H7 (cell line): ENCODE data around the gene EFCC1. TPM values are rescaled to one million over a fixed set of nuclear protein-coding genes. Genes with fewer than 3 reads are reported as not detected.

Source experiments
- DNase-seq: peaks from one replicate; pipeline ENCODE4 v3.0.0; 2012
- H3K27me3 ChIP-seq: 2 replicates; pipeline ENCODE4 v1.6.0; 2011; ENCODE audit warnings: mild to moderate bottlenecking, low read length; ENCODE audit not compliant: control insufficient read depth, insufficient read depth
- H3K36me3 ChIP-seq: replicated peaks from 2 replicates; pipeline ENCODE4 v1.5.1; 2011; ENCODE audit warnings: low read length; ENCODE audit not compliant: control insufficient read depth, insufficient read depth
- H3K4me3 ChIP-seq: 2 replicates; pipeline ENCODE4 v1.5.1; 2011; ENCODE audit warnings: low read depth, mild to moderate bottlenecking, control low read depth, low read length, moderate library complexity; ENCODE audit not compliant: insufficient read depth
- total RNA-seq: library from RNA; depleted of rRNA; stranded (reverse); fragments of >200 nt; shearing (Covaris generic); gene quantifications from 2 replicates; pipeline ENCODE4 v1.2.3, GENCODE V29; 2014; rRNA removed

The EFCC1 gene, protein sequence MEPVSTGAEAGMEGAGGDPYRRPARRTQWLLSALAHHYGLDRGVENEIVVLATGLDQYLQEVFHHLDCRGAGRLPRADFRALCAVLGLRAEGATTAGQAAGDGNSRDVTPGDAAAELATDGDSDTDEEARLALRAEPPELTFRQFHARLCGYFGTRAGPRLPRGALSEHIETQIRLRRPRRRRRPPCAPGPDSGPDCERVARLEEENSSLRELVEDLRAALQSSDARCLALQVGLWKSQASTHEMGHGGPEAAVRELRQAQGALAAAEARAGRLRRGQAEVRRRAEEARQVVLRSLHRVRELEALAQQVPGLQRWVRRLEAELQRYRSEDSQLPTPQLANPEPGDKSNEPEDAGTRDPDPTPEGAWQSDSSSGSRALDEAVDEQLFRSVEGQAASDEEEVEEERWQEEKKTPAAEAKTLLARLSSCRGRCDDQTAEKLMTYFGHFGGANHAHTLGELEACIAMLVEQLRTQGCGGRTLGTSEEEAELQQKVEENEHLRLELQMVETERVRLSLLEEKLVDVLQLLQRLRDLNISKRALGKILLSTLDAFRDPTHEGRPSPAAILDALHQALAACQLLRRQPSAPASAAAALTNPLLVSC
- 0.21 and 0.81 TPM in 2 replicates for total RNA-seq

DNA sequence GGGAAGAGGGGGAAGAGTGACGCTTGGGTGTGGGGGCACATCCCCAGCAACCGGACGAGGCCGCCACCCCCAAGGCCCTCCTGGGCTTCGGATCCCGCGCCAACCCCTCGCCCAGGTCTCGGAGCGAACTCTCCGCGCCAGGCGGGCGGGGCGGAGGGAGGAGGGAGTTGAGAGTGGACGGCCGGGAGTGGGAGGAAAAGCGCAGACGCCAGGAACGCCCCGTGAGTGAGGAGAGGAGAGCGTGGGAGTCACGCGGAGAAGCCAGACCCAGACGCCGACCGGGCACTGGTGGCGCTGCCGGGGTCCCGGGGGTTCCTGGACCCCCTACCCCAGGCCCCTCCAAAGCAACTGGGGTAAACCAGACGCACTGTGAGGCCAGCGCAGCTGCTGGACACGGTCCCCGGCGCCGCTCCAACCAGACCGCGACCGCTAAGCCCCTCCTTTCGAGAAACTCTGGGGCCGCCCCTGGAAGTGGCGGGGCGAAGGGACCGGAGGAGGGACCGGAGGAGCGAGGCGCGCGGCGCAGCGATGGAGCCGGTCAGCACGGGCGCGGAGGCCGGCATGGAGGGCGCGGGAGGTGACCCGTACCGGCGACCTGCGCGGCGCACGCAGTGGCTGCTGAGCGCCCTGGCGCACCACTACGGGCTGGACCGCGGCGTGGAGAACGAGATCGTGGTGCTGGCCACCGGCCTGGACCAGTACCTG lies at the start of gene EFCC1:
Gene EFCC1 (plus strand): TSS at position 204 of the 705 bp plus-strand sequence. CDS start 325 bp downstream, at position 529.
- no peaks in the 10 kb centered on the region for H3K36me3 ChIP-seq
- peak; percentile 91 for DNase-seq
- H3K4me3 ChIP-seq, result peak within 1 kb of the TSS; percentile 69
- peaks cover 56% of the 10 kb centered on the region for H3K27me3 ChIP-seq

DNA sequence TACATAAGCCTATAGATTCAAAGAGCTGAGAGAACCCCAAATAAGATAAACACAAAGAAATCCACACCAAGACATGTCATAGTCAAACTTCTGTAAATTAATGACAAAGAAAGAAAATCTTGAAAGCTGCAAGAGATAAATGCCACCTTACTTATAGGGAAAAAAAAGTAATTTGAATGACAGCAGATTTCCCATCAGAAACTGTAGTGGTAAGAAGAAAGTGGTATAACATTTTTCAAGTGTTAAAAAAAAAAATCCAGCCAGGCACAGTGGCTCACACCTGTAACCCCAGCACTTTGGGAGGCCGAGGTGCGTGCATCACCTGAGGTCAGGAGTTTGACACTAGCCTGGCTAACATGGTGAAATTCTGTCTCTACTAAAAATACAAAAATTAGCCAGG lies 44.7 kb upstream of the EFCC1 start:
- H3K36me3 ChIP-seq, result no peaks in the 10 kb centered on the region
- no peak for DNase-seq
- H3K4me3 ChIP-seq, result no peak overlapping the region

DNA sequence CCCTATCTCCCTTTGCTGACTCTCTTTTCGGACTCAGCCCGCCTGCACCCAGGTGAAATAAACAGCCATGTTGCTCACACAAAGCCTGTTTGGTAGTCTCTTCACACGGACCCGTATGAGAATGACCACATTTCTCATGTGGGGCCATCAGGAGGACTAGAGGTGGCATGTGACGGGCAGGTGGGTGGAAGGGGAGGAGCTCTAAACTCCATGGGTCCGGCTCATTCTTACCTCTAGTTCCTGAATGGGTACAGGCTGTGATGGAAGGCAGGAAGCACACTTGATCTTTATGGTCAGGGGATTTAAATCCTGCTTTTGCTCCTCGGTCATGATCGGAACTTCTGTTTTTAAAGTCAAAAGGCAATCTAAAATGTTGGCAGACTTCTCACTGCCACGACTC lies 35.8 kb upstream of the EFCC1 start:
- peak; percentile 38 for DNase-seq
- H3K27me3 ChIP-seq, result no peaks in the 10 kb centered on the region
- no peaks in the 10 kb centered on the region for H3K36me3 ChIP-seq
- H3K4me3 ChIP-seq, result no peak overlapping the region

More for the DNA sequence above, 44.7 kb upstream of the EFCC1 start:
- no peaks in the 10 kb centered on the region for H3K27me3 ChIP-seq

DNA sequence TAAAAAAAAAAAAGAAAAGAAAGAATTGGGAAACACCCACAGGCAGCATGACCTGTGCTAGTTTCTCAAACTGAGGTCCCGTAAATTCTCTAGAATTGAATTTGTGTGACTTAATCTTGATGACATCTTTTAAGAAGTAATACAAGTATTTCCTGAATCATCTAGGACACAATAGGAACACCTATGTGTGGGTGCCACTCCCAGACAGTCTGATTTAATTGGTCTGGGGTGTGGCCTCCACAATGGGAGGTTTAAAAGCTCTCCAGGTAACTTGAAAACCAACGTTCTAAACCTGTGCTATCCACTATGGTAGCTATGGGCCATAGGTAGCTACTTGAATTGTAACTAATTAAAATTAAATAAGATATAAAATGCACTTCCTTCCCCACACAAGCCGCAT lies 35.3 kb upstream of the EFCC1 start:
- Histone ChIP-seq H3K27me3 (no peaks in the 10 kb centered on the region), H3K36me3 (no peaks in the 10 kb centered on the region), H3K4me3 (no peak overlapping the region)
- DNase-seq, result no peak

DNA sequence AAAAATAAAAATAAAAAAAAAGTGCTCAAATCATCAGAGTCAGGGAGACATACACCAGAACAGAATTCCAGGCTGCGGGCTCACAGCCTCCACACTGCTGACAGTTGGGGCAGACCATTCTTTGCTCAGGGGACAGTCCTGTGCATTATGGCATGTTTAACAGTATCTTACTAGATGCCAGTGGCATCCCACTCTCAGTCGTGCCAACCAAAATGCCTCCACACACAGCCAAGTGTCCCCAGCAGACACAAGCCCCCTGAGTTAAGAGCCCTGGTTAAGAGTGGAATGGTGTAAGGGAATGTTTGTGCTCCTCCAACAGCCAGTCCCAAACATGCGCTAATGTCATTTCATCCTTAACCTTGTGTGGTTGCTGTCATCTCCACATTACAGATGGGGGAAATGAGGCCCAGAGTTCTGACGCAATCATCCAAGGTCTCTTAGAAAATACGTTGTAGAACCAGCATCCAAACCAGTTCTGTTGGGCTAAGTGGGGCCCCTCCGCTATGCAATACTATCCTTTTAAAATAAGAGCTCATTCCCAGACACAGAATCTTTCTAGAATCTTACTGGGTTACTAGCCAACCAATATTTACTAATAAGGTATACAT lies 33.3 kb upstream of the EFCC1 start:
- DNase-seq, result no peak
- no peak overlapping the region for H3K4me3 ChIP-seq
- no peaks in the 10 kb centered on the region for H3K36me3 ChIP-seq
- H3K27me3 ChIP-seq, result no peaks in the 10 kb centered on the region

DNA sequence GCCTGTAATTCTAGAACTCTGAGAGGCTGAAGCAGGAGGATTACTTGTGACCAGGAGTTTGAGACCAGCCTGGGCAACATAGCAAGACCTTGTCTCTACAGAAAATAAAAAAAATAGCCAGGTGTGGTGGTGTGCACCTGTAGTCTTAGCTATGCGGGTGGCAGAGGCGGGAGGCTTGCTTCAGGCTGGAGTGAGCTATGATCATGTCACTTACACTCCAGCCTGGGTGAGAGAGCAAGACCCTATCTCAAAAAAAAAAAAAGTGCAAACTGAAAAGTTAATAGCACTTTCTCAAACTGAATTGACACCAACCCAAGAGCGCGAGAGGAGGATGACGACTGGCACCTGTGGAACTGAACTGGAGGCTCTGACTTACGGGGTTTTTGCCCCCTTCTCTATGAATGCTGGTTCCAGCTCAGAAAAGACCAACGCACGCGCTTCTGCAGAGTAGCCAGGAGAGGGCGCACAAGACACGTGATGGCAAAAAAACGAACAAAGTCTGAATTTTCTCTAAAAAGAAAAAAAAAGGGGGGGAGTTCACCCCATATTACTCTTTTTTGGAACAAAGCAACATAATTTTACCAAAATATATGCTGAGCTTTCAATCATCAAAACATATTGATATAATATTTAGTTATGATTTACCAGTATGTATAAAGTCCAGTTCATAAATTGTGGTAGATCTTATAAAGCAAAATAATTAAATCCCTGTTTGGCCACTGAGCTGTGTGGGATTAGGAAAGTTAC lies 30.9 kb upstream of the EFCC1 start:
- Histone ChIP-seq H3K27me3 (no peaks in the 10 kb centered on the region), H3K4me3 (no peak overlapping the region), H3K36me3 (no peaks in the 10 kb centered on the region)
- DNase-seq, result peak; percentile 75

DNA sequence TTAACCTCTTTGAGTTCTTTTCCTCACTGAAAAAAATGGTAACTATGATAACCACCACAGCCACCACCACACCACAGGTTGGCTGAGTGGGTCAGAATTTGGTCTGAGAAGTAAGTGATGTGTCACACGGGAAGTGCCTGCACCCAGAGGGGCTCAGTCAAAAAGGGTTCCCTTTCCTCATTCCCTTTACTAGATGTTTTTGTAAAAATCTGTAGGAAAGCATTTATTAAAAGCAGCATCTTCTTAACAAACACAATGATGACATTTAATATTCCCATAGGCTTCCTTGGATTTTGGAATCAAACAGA lies 30.4 kb upstream of the EFCC1 start:
- Histone ChIP-seq H3K4me3 (no peak overlapping the region), H3K36me3 (no peaks in the 10 kb centered on the region), H3K27me3 (no peaks in the 10 kb centered on the region)
- no peak for DNase-seq

DNA sequence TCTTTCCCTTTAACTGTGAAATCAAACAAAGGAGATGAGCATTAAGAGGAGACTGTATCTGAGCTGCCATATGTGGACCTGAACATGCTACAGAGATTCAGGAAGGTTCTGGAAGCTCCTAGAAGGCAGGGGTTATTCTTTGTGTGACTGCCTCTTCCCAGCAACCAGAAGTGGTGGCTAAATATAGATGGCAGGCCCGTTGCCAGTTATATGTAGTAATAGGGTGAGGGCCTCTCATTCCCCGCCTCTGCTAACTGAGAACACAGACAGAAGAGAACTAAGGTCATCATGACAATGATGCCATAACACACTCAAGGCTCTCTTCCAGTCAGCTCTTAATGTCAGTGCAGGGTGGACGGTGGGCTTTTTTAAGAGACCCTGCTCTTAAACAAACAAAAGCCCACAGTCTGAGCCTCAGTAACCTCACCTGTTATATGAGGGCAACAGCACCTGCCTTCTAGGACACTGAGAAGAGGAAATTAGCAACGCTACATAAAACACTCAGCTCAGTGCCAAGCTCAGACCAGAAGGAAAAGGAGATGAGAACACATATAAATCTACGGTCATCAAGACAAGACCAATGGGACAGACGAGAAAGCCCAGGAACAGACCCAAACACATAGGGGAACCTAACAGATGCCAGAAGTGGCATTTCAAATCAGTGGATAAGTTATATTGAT lies 29.5 kb upstream of the EFCC1 start:
- H3K4me3 ChIP-seq, result no peak overlapping the region
- H3K36me3 ChIP-seq, result no peaks in the 10 kb centered on the region
- no peak for DNase-seq
- H3K27me3 ChIP-seq, result no peaks in the 10 kb centered on the region

DNA sequence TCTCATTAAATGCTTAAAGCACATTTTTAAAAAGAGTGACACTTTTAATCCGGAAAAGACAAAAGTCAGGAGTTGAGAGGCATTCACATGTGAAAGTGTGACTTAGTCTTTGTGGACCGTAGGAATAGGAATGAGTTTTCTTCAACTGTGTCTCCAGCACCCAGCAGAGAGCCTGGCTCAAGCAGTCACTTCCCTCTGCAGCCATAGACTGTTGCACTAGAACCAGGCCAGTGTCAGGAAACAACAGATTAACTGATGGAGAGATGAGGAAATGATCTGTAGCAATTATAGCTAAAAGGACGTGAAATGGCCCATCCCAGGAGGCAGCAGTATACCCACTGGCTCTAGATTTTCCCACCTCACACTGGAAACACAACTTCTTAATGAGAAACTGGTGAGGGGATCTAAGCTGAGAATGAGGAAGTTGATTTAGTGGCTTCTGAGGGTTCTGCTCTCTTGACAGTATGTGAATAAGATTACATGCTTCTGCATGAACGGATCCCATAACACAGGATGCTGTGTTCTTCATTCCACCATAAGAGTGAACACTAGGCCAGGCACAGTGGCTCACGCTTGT lies 27.0 kb upstream of the EFCC1 start:
- Histone ChIP-seq H3K27me3 (no peaks in the 10 kb centered on the region), H3K4me3 (no peak overlapping the region), H3K36me3 (no peaks in the 10 kb centered on the region)
- no peak for DNase-seq

DNA sequence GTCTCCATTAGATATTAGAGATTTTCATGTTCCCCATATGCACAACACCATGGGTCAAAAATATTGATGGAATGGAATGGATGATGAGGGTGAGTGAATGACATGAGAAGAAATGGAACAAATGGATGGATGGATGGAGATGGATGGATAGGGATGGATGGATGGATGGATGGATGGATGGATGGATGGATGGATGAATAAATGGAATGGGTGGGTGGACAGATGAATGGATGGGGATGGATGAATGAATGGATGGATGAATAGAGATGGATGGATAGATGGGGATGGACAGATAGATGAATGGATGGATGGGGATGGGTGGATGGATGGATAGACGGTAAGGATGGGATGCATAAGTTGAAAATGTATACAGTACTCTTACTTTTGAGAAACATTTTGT lies 25.8 kb upstream of the EFCC1 start:
- Histone ChIP-seq H3K36me3 (no peaks in the 10 kb centered on the region), H3K27me3 (no peaks in the 10 kb centered on the region), H3K4me3 (no peak overlapping the region)
- no peak for DNase-seq

DNA sequence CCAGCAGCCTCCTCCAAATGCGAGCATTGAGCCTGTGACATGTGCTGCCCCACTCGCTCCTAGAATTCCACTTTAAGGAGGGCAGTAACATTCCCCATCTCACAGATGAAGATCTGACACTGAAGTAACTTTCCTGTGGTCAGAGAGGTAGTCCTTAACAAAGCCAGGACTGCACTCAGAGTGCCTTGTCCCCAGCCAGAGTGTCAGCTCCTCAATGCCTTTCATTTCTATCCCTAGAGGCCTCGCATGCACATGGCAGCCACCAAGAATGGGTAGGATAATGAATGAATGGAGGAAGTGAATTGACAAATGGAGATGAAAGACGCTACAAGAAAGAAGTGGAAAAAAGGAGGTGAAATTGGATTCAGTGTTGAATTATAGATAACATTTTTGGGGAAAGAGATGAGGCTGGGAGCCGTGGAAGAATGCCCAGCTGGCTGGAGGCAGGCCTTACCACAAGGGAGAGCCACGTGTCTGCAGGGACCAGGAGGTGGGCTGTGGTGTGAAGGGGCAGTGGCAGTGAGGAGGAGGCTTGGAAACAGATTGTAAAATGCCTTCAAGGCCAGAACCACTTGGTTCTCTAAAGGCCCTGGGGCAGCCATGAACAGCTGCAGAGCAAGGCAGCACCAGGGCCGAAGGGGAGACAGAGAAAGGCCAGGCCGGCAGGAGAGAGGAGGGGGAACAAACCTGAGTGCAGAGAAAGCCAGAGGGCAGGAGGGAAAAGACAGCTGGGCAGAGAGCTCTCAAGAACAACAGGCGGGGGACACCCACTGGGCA lies 17.6 kb upstream of the EFCC1 start:
- Histone ChIP-seq H3K36me3 (no peaks in the 10 kb centered on the region), H3K4me3 (no peak overlapping the region), H3K27me3 (no peaks in the 10 kb centered on the region; the same call in 1 of the 2 replicates)
- DNase-seq, result no peak

DNA sequence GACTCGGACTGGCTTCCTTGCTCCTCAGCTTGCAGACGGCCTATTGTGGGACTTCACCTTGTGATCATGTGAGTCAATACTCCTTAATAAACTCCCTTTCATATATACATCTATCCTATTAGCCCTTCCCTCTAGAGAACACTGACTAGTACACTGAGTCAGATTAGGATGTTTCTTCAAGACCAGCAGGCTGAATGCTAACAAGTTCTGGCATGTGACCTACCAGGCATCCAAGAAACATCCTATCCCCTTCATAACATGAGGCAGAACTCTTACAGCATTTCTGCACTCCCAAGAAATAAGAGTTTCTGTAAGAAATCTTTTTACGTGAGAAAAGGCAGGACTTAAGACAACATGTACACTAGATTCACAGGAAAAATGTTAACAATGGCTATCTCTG lies 16.5 kb upstream of the EFCC1 start:
- Histone ChIP-seq H3K27me3 (no peaks in the 10 kb centered on the region; the same call in 1 of the 2 replicates), H3K36me3 (no peaks in the 10 kb centered on the region), H3K4me3 (no peak overlapping the region)
- DNase-seq, result no peak
